Keratinocyte (primary cell): Measurements from ENCODE around the gene RPTN. TPM values are rescaled to one million over a fixed set of nuclear protein-coding genes. Genes with fewer than 3 reads are reported as not detected.
A peak's percentile ranks its signal among the peaks of the same experiment; 100 is the strongest.

ENCODE experiments used
- DNase-seq: peaks from one replicate; pipeline ENCODE4 v3.0.0-alpha.2; 2011; ENCODE audit warnings: low read depth, missing footprints, low spot score
- FAIRE-seq: peaks from 2 replicates; lab custom pipeline; 2011; peaks lifted over from hg19 to GRCh38; lab: Jason Lieb, UNC
- H2AFZ ChIP-seq: 2 replicates; pipeline ENCODE4 v1.6.0; 2012; ENCODE audit warnings: low read length, control low read depth, inconsistent platforms; ENCODE audit not compliant: control insufficient read depth
- H3K27ac ChIP-seq: 2 replicates; pipeline ENCODE4 v1.5.1; 2011; ENCODE audit warnings: low read length; ENCODE audit not compliant: control insufficient read depth, insufficient read depth
- H3K27me3 ChIP-seq: 3 replicates; pipeline ENCODE4 v1.6.0; 2011; ENCODE audit warnings: low read length; ENCODE audit not compliant: control insufficient read depth, insufficient read depth; ENCODE audit errors: extremely low read depth
- H3K36me3 ChIP-seq, 2 experiments: 2 replicates in 1 of 2; 3 replicates in 1 of 2; pipeline ENCODE4 v1.5.1; 2011; ENCODE audit warnings: low read length in 2 of 2, mild to moderate bottlenecking in 1 of 2; ENCODE audit not compliant: control insufficient read depth in 2 of 2, insufficient read depth in 2 of 2; ENCODE audit errors: extremely low read depth in 1 of 2
- H3K4me1 ChIP-seq: 3 replicates; pipeline ENCODE4 v1.5.1; 2011; ENCODE audit warnings: low read length; ENCODE audit not compliant: control insufficient read depth, insufficient read depth; ENCODE audit errors: extremely low read depth
- H3K4me2 ChIP-seq: 3 replicates; pipeline ENCODE4 v1.6.0; 2011; ENCODE audit warnings: low read depth, low read length; ENCODE audit not compliant: control insufficient read depth, insufficient read depth; ENCODE audit errors: extremely low read depth
- H3K4me3 ChIP-seq, 3 experiments: fragments of 200-600 bp in 1 of 3; sonication (generic) in 1 of 3; 2 replicates in 2 of 3; 3 replicates in 1 of 3; pipeline ENCODE4 v1.5.1; 2011 to 2016; ENCODE audit warnings: low read length in 3 of 3, mild to moderate bottlenecking in 3 of 3, control low read depth in 2 of 3, inconsistent platforms in 1 of 3, low read depth in 1 of 3, mixed read lengths in 1 of 3, mixed run types in 1 of 3, moderate library complexity in 1 of 3; ENCODE audit not compliant: control insufficient read depth in 2 of 3, insufficient read depth in 2 of 3; ENCODE audit errors: extremely low read depth in 1 of 3
- H3K79me2 ChIP-seq: 2 replicates; pipeline ENCODE4 v1.6.0; 2012; ENCODE audit warnings: low read length; ENCODE audit not compliant: control insufficient read depth, insufficient read depth
- H3K9ac ChIP-seq: 3 replicates; pipeline ENCODE4 v1.6.0; 2011; ENCODE audit warnings: low read length; ENCODE audit not compliant: control insufficient read depth, insufficient read depth; ENCODE audit errors: extremely low read depth
- H3K9me1 ChIP-seq: 3 replicates; pipeline ENCODE4 v1.6.0; 2011; ENCODE audit warnings: low read length; ENCODE audit not compliant: control insufficient read depth, insufficient read depth; ENCODE audit errors: extremely low read depth
- H3K9me3 ChIP-seq: 2 replicates; pipeline ENCODE4 v1.5.1; 2012; ENCODE audit warnings: low read depth, low read length; ENCODE audit not compliant: control insufficient read depth
- H4K20me1 ChIP-seq: 3 replicates; pipeline ENCODE4 v1.6.0; 2011; ENCODE audit warnings: low read length; ENCODE audit not compliant: control insufficient read depth, insufficient read depth; ENCODE audit errors: extremely low read depth
- CTCF ChIP-seq, 3 experiments: IDR thresholded peaks in 1 of 3; conservative IDR thresholded peaks in 1 of 3; optimal IDR thresholded peaks in 1 of 3; 2 replicates in 2 of 3; 3 replicates in 1 of 3; pipeline versions ENCODE3 to v1.5.1; 2011; ENCODE audit warnings: low read length in 3 of 3, mild to moderate bottlenecking in 3 of 3, moderate library complexity in 2 of 3, control low read depth in 1 of 3, inconsistent platforms in 1 of 3; ENCODE audit not compliant: insufficient read depth in 2 of 3; ENCODE audit errors: extremely low read depth in 1 of 3
- EZH2 ChIP-seq: IDR thresholded peaks from one replicate; pipeline ENCODE4 v1.6.1; 2012; ENCODE audit warnings: inconsistent platforms, mild to moderate bottlenecking, low read length, moderate library complexity
- dilution Hi-C: fragments of 300-500 bp; cut with MboI; formaldehyde crosslinking; loops from one replicate; pipeline ENCODE4 v1.7.0; 2020; ENCODE audit warnings: low sequenced_read_pairs; ENCODE audit not compliant: extremely low pct_ligation_motif_present
- polyA plus RNA-seq, 5 experiments: library from polyadenylated mRNA; depleted of rRNA in 3 of 5; stranded (reverse) in 3 of 5; stranded (forward) in 1 of 5; unstranded in 1 of 5; fragments of >200 nt; gene quantifications; 1 replicate in 1 of 5; 2 replicates in 3 of 5; 3 replicates in 1 of 5; pipeline versions ENCODE4 v1.2.1 to v1.2.3, GENCODE V29; 2011 to 2012; ENCODE audit warnings: missing spikeins in 2 of 5, low read depth in 1 of 5, low replicate concordance in 1 of 5

Gene RPTN
- polyA plus RNA-seq, 1 donor (not counting 4 experiments of a cell fraction or from before 2014, with no cell fraction given) = 0.64 TPM

- Histone ChIP-seq H3K4me2 (peak overlapping the region; percentile 82), H3K9me3 (no peaks in the 10 kb centered on the region), H3K27me3 (no peaks in the 10 kb centered on the region), H3K9ac (peak overlapping the region; percentile 49), H3K79me2 (no peaks in the 10 kb centered on the region), H3K36me3 (no peaks in the 10 kb centered on the region), H3K4me3 (peak overlapping the region in 1 of 3 experiments; percentile 43), H3K9me1 (no peaks in the 10 kb centered on the region), H3K4me1 (peaks cover 65% of the 10 kb centered on the region), H2AFZ (peak overlapping the region; percentile 45), H4K20me1 (no peaks in the 10 kb centered on the region), H3K27ac (peak overlapping the region; percentile 87)
- peak; percentile 98 for FAIRE-seq
- no peak for DNase-seq
- dilution Hi-C loops = no loop called here
- TF ChIP-seq CTCF (optimal IDR thresholded peaks at IDR 0.05 in 1 of 3, IDR thresholded peaks at IDR 0.05 in 1 of 3, conservative IDR thresholded peaks at IDR 0.05 in 1 of 3; ENCODE audit: extremely low read depth in 1 of 3, insufficient read depth in 2 of 3, low read length in 3 of 3) (no peak), EZH2 (no peak)
These were observed 23.9 kb upstream of the RPTN start for GRCh38 chr1:152182944-152183361.

- Histone ChIP-seq H3K4me2 (peak overlapping the region; percentile 82), H3K27ac (peak overlapping the region; percentile 87)
These were observed 23.4 kb upstream of the RPTN start for GRCh38 chr1:152182431-152182830.

More at GRCh38 chr1:152182431-152182830, 23.4 kb upstream of the RPTN start:
- Histone ChIP-seq H4K20me1 (no peaks in the 10 kb centered on the region), H3K79me2 (no peaks in the 10 kb centered on the region), H2AFZ (no peak overlapping the region), H3K27me3 (no peaks in the 10 kb centered on the region), H3K9me1 (no peaks in the 10 kb centered on the region), H3K9me3 (no peaks in the 10 kb centered on the region), H3K36me3 (no peaks in the 10 kb centered on the region), H3K9ac (peak overlapping the region; percentile 49), H3K4me1 (peaks cover 65% of the 10 kb centered on the region), H3K4me3 (no peak overlapping the region)
- dilution Hi-C loops = no loop called here
- FAIRE-seq (no peak), DNase-seq (no peak)
- TF ChIP-seq EZH2 (no peak), CTCF (optimal IDR thresholded peaks at IDR 0.05 in 1 of 3, IDR thresholded peaks at IDR 0.05 in 1 of 3, conservative IDR thresholded peaks at IDR 0.05 in 1 of 3; ENCODE audit: extremely low read depth in 1 of 3, insufficient read depth in 2 of 3, low read length in 3 of 3) (peak; percentile 53 to 82 (median 70))
